ENCODE data around the gene EIF4B.

Gene EIF4B

GRCh38 chr12:53060064-53060720, 53.9 kb downstream of the EIF4B start:
- no peak for DNase-seq

- DNase-seq: no peak
These were observed 54.5 kb downstream of the EIF4B start for GRCh38 chr12:53060721-53061276.

GRCh38 chr12:53061404-53062010, 55.3 kb downstream of the EIF4B start:
- no peak for DNase-seq

GRCh38 chr12:53062011-53062961, 56.0 kb downstream of the EIF4B start:
- no peak for DNase-seq

- no peak for DNase-seq
These were observed 56.9 kb downstream of the EIF4B start for GRCh38 chr12:53062977-53063707.

GRCh38 chr12:53063708-53064612, 57.7 kb downstream of the EIF4B start:
- DNase-seq: no peak

- no peak for DNase-seq
These were observed 58.6 kb downstream of the EIF4B start for GRCh38 chr12:53064613-53065436.

- no peak for DNase-seq
These were observed 59.2 kb downstream of the EIF4B start for GRCh38 chr12:53065470-53065869.

GRCh38 chr12:53065975-53066931, 60.0 kb downstream of the EIF4B start:
- DNase-seq: peak; percentile 75

- DNase-seq: no peak
These were observed 61.1 kb downstream of the EIF4B start for GRCh38 chr12:53067074-53067992.

- DNase-seq: no peak
These were observed 61.9 kb downstream of the EIF4B start for GRCh38 chr12:53067993-53068770.

- no peak for DNase-seq
These were observed 62.7 kb downstream of the EIF4B start for GRCh38 chr12:53068811-53069585.

GRCh38 chr12:53069621-53070410, 63.6 kb downstream of the EIF4B start:
- no peak for DNase-seq

- DNase-seq: no peak
These were observed 64.7 kb downstream of the EIF4B start for GRCh38 chr12:53070877-53071492.

All from midbrain (tissue), 1 donor.